Activated T-cell treated with anti-CD3 and anti-CD28 coated beads, Interleukin-2, amount 50 U/mL, for 48 hours (primary cell): ENCODE measurements around the gene RGL2.

Experiments used
- DNase-seq, 2 experiments: peaks; one replicate each; pipeline ENCODE4 v3.0.0-alpha.2; 2020

Gene RGL2

DNA sequence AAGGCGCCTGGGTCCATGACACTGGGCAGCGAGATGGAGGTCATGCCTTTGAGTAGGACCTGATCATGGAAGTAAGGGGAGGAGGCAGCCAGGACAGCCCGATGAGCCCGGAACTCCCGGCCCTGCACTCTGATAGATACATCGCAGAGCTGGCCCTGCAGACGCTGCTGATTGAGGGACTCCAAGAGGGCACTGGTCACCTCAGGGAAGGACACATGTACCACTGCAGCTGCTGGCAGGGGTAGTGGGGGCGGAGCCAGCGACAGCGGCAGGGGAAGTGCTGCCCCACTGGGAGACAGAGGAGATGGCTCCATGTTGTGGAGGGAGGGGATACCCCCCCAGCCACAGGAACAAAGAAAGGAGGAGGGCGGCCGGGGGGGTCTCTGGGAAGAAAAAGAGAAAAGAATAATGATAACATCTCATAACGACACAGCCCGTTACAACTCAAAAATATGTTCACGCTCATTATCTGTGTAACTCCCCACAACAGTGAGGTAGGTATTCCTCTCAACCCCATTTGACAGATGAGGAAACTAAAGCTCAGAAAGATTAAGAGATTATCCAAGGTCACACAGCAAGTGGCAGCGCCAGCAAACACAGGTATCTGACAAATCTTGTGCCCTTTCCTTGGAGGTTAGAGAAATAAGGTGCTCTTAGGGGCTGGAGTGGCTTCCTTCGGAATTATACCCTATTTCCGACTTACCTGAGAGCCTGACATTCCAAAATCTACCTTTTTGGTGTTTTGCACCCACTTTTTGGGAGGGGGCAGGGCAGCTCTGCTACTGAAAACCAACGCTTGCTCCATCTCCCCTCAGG, 18.1 kb upstream of the RGL2 start:
- no peak for DNase-seq

DNA sequence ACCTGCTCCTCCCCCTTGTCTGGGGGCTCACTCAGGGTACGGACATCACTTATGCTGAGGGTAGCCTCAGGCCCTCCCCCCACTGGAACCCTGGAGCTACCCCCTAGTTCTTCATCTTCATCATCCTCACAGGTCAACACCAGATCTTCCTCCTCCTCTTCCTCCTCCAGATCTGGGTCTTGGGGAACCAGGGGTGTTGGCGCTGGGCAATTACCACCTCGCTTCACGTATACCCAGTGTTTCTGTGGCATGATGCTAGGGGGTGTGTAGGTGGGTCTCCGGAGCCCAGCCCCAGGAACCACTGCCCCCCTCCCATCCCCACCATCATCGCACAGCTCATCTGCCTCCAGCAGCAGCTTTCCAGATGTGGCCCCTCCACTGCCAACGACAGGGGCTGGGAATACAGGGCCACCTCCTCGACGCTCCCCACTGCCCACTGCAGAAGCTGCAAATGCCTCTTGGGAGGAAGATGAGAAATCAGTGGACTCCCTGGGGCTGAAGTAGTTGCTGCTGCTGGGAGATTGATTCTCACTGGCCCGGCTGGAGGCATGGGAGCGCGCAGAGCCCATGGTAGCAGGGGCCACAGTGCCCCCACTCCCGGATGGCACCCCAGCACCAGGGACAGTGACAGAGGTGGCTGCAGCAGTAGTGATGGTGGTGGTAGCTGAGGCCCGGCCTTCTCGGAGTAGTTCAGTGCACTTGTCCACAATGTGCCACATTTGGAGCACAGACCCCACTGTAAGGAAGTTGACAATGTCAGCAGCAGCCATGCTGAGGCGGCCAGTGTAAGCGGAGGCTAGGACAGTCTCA, 17.3 kb upstream of the RGL2 start:
- no peak for DNase-seq

DNA sequence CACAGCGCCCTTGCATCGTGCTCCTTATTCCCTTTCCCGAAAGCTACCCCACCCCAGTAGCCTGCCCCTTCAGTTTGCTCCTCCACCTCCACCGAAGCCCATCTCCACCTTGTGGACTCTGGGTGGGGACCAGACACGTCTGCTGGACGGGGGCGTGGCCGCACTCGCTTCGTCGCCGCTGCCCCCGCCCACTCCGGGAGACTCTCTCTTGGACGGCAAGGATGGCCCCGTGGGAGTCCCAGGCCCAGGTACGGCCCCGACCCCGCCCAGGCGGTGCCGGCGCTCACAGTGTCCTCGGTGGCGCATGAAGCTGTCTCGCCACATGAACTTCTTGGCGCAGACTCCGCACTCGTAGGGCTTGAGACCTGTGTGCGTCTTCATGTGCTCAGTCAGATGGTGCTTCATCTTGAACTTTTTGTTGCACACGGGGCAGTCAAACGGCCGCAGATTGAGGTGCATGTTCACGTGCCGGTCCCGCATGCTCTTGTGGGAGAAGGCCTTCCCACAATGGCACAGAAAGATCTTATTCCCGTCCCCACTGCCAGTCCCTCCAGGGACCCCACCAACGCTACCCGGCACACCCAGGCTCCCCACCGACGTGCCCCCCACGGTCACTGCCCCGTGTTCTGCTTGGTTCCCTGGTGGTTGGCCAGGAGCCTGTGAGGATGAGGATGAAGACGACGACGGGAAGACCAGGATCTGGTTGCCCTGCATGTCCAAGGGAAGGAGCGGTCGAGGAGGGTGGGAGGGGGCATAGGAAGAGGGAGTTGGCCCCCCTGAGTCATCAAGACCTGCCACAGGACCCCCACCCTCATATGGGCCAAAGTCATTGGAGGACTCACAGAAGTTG, 16.4 kb upstream of the RGL2 start:
- DNase-seq: peak; percentile 38 to 46

DNA sequence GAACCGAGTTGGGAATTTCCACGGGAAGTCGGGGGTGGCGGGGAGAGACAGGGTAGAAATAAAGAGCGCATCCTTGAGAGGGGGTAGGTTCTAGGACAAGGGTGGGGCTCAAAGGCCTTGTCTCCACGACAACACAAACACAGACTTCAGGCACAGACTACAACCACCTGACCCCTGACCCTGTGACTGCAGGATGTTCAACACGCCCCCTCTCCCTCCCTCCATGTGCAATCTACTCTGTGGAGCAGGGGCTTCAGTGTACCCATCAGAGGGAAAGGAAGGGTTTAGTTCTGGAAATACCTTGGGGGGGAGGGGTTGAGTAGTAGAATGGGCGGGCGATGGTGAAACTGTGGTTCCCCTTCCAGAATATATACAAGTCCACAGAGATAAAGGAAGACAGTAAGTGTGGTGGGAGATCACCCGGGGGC, 15.8 kb upstream of the RGL2 start:
- peak; percentile 69 to 72 for DNase-seq

DNA sequence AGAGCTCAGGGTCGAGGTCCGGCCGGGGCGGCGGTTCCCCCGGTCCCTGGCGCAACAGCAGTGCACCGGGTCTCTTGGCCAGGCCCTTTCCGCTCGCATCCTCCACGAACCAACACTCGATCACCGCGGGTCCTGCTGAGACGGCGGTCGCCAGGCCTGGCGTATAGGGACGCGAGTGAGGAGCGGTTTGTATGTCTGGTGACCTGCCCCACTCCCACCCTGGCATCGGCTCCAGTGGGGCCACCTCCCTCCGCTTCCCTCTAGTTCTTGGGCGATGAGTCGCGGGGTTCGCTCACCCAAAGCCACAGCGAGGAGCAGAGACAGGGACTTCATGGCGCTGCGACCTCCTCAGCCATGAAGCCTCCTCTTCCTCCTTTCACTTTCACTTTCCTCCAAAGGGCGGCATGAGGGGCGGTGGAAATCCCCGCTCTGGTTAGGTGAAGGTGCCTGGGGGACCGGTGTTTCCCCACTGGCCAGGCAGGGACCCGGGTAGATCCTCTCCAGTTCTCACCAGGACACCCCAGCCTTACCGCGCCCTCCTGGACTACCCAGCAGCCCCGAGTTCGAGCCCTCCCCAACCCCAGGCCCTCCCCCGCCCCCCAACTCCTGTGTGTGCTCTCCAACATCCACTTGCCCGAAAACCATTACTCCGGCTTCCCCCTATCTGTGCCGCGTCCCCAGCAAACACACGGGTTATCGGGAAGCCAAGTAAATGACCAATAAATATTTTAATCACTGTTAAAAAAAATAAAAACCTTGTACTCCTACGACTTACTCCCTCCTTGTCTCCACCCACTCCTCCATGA, 15.2 kb upstream of the RGL2 start, which contains the start of gene TAPBP:
Gene TAPBP (minus strand): TSS at position 370 of the 806 bp plus-strand sequence. CDS start 37 bp downstream, at position 333.
- DNase-seq: peak; percentile 89

DNA sequence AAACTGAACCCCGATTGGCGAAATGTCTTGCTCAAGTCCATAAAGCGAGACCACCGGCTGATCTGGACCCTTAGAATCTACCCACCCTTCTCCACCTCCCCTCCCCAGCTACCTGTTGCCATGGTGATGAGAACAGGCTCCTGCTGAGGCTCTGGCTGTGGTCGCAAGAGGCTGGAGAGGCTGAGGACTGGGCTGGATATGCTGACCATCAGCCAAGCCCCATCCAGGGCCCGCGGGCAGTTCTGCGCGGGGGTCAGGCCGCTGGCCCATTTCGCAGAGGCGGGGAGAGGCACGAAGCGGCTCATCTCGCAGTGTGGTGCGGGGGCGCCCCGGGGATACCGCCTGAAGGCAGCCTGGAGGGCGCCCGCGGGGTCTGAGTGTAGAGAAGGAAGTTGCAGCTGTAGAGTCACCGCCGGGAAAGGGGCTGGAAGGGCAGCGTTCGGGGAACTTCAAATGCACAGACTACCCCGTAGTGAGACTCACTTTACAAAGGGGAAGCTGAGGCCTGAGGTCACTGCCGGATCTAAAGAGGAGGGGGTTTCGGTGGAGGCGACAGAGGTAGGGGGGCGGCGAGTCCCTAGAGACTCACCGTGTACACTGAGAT, 14.5 kb upstream of the RGL2 start:
- peak; percentile 66 to 73 for DNase-seq

DNA sequence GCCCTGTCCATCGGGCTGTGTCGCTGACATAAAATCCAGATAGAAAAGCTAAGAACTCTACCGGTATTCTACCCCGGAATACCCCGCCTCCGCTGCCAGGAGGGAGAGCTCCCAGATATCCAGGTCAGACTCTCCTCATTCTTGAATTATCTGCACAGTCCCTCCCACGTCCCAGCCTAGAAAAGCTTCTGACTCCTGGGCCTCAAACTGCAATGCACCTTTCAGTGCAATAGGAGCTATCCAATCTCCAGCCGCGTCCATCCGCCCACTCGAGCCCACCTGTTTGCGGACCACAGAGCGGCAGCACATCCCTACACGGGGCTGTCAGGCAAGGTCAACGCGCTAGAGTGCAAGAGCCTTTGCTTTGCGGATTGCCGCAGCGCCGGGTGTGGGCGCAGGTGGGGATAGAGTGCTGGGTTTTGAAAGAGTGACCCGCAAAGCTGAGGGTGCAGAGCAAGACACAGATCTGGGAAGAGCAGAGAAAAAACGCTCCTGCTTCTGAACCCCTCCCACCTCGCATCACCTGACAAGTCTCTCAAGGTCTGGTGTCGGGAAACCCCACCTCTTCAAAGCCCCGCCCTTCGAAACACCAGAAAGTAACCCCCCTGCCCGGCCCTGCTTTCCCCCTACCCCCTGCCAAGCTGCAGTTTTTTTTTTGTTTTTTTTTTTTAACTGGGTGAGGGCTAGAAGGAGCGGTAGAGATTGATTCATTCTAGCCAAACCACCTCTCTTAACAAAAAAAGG, 13.8 kb upstream of the RGL2 start:
- peak; percentile 79 to 81 for DNase-seq

DNA sequence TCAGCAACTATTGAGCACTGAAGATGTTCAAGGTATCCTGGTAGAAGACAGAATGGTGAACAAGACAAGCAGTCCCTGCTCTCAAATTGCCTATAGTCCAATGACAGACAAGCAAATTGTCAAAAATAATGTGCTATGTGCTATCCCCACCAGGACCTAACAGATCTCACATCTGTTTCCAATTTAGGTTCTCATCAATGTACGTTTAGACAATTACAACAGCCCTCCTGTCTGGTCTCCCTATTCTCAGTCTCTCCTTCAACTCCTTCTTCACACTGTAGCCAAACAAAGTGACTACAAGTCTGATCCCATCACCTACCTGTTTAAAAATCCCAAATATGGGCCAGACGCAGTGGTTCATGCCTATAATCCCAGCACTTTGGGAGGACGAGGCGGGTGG, 7.6 kb upstream of the RGL2 start:
- no peak for DNase-seq

DNA sequence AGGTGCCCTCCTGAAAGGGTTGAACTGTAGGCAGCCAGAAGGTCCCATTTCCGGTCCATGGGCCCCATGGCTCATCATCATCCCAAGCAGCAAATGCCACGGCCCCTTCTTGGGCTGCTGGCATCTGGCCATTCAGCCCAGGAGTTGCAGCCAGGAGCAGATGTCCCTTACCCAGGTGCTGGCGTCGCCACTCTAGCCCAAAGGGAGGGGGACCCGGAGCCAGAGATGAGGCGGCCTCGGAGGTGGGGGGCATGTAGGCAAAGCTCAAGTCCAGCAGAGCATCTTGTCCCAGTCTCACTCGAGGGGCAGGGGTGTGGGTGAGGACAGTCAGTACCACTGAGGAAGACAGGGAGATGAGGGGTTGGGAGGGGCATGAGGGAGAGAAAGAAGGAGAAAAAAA, 6.3 kb upstream of the RGL2 start:
- DNase-seq: no peak

DNA sequence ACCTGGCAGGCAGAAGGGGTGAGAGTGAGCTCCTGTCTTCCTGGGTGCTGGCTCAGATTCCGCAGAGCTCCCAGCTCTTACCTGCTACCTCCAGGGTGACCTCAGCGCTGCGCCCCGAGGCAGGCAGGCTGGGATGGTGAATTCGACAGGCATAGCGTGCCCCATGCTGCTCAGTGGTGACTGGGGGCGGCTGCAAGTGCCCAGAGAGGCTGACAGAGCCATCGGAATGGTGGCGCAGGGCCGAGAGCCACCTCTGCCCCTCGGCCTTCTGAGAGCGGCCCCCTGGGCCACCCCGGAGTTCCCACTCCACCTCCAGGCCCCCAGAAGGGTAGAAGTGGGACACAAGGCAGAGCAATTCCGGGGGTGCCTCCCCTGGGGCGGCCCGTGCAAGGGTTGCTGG, 5.5 kb upstream of the RGL2 start:
- no peak for DNase-seq

DNA sequence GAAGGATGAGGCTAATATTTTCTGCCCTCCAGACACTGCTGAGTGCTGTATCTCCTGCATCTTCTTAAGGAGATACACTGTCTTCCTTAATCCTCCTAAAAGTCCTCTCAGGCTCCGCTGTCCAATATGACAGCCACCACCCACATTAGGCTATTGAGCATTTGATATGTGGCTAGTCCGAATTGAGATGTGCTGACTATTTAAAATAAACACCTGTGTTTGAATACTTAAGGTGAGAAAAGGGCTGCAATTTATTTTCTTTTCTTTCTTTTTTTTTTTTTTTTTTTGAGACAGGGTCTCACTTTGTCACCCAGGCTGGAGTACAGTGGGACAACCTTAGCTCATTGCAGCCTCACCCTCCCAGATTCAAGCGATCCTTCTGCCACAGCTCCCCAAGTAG, 3.1 kb upstream of the RGL2 start:
- no peak for DNase-seq

DNA sequence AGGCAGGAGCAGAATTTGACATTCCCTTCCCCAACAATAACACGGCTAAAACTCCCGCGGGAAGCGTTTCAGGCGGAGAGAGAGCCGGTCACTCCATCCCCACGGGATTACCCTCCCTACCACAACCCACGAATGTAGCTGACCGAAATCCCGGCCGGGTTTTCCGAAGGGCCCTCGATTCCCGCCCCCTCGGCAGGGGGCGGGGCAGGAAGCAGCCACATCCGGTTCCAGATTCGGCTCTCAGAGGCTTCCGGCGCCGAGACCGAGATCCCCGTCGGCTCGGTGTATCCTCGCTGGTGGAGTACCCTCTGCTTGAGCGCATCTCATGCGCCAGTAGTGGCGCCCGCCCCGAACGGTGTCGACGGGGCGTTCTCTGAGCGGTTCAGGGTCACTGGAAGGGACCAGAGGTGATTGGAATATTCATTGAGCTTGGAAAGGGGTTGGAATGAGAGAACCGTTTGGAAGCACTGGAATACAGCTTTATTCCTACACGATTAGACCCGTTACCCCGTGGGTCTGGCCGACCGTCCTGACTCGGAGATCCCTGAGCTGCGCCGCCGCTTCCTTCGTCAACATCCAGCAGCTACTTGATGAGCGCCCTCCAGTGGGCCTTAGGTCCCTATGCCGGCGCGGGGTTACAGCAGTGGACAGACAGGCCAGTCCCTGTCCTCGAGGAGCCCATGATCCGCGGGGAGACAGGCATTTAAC, 649 bp upstream of the RGL2 start:
- DNase-seq: peak; percentile 95 to 96

DNA sequence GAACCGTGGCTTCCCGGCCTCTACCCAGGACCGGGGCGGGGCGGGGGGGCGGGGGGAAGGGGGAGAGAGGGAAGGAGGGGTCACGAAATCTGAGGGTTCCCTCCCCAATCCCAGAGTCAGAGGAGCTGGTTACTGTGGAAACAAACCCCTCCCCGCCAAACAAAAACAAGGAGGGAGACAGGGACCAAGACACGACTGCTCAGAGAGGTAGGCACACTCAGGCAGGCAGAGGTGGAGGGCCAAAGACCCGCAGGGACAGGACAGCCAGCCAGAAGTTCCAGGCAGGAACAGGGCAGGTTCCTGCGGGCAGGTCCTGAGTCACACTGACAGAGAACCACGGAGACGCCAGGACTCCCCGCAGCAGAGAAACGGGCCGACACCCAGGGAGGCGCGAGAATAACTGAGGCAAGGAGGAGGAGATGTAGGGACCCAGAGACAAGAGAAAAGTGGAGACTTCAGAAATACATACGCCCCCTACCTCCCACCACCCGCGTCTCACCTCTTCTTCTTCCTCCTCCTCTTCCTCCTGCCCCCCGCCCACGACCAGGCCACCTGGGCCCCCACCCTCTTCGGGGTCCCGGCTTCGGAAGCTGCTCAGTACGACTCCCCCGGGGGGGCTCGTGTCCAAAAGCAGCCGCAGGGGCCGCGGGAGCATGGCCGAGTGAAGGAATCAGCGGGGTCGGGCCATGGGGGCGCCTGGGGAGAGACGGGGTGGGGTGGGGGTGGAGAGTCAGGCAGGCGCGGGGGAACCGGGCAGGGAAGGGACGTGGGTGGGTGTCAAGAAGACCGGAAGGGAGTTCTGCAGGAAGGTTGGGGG, 578 bp downstream of the RGL2 start:
- peak; percentile 76 to 78 for DNase-seq

DNA sequence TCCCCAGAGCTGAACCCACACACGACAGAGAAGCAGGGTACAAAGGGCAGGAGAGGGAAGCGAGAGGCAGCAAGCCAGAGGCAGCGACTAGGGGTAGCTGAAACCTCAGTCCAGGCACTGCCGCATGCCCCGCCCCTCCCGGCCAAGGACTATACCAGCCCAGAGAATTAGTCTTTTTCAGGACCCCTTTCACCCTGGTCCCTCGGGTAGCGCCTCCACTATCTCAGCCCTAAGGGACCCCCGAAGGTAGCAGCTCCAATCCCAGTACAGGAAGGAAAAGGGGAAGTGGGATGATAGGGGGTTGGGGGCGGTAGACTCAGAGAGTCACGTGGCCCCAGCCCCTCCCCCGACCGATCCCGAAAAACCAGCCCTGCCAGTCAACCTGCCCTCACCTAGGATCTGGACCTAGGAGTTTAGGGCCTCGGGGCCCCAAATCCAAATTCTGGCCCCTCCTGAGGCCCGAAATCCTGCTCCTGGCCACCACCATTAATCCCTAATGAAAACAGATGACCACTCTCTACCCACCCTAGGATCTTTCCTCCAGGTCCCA, 1.3 kb downstream of the RGL2 start:
- no peak for DNase-seq

DNA sequence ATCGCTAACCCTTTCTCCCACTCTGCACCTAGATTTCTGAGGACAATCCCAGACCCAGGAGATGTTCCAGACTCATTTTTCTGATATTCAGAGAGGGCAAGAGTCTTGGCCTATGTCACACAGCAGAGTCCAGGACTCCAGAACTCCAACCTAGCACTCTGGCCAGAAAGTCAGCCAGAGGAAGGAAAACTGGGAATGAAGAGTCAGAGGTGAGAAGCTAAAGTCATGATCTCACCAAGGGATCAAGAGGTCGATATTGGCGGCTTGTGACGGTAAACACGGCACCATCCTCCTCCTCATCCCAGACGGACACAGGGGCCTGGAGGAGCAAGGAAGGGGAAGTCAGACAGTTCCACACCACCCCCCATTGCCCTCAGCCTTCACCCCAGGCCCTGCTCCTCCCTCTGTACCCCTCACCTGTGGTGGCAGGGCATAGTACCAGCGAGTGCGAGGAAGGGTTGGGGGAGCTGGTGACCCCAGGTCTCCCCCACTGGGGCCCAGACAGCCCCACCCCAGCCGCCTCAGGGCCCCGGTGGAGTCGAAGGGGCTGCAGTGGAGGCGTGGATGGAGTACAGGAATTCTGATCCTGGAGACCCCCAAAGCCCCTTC, 1.8 kb downstream of the RGL2 start:
- no peak for DNase-seq

DNA sequence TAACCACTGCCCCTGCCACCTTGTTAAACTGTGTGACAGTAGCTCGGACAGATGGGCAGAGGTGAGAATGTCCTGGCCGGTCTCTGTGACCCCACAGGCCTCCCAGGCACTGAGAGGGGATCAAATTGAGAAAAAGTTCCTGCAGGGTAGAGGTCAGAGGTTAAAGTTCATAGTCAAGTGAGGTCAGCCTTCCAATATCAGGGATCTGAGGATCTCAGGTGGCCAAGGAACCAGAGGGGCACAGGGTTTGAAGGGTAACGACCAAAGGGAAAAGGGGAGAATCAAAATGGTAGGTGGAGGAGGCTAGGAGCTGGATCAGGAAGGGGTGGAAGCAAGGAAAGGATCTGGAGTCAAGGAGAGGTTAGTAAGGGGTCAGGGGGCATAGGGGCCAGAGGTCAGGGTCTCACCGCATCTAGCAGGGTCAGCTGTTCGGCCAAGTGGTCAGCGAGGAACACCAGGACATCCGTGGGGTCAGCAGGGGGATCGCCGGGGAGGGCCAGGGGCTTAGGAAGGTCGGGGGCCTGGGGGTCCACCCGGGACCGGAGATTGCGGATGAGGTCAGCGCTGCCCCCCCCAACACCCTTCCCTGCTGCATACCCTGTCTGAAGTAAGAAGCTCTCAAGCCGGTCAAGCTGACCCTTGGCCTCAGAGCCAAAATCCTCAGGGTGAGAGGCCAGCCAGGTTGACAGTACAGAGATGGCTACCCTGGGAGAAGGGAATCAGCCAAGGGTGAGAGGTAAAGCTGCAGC, 2.9 kb downstream of the RGL2 start:
- no peak for DNase-seq

DNA sequence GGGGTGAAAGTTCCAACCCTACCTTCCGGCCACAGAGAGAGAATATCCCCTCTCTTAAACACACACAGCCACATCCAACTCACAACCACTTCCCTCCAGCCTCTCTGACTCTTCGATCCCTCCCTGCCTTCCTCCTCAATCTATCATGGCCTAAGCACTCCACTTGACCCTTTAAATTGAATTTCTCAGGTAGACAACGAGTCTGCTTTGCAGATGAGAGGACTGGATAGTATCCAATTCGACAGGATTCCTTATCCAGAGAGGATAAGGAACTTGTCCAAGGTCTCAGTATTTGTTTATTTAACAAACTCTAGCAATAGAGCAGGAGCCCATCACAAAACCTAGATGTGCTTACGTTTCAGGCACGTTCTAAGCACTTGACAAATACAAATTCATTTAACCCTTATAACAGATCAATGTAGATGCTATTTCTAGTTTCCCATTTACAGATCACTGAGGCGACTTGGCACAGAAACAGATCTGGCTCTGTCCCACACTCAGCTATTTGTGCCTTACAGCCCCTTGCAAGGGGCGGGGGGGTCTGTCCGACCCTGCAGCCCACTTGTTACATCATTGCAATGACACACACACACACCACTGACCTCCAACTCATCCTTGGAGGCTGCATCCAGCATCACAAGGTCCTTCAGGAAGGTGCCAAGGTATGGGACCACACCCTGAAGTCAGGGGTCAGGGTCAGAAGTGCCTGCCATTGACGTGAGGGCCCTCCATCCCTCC, 4.5 kb downstream of the RGL2 start:
- DNase-seq: no peak
